RWPE1 (cell line): Measurements from ENCODE around the gene ARHGEF26.

ENCODE experiments used
- CTCF ChIA-PET: fragments of 350-600 bp; sonication (Branson Sonifier 250); formaldehyde crosslinking; extraction: SDS; loops from one replicate; lab custom pipeline; 2021; lab: Yijun Ruan, JAX
- POLR2A ChIA-PET: fragments of 400-600 bp; formaldehyde crosslinking; extraction: SDS; loops from one replicate; lab custom pipeline; 2020; ENCODE audit warnings: antibody characterized with exemption; ENCODE audit not compliant: low non-redundant PET; lab: Yijun Ruan, JAX
- DNase-seq: peaks from one replicate; pipeline ENCODE4 v3.0.0; 2012; ENCODE audit warnings: low spot score
- H3K27ac ChIP-seq: fragments of 450-650 bp; 2 replicates; pipeline ENCODE4 v1.5.1; 2017
- CTCF ChIP-seq: fragments of 450-650 bp; conservative IDR thresholded peaks from 2 replicates; pipeline ENCODE4 v1.5.1; 2017; ENCODE audit warnings: low read depth, mild to moderate bottlenecking

Gene ARHGEF26

GRCh38 chr3:154143873-154144272 is 22.7 kb downstream of the ARHGEF26 start:
- no peak overlapping the region for H3K27ac ChIP-seq
- TF ChIP-seq CTCF, result no peak
- ChIA-PET POLR2A (no interaction called here), CTCF (no interaction called here)
- DNase-seq, result no peak

- DNase-seq, result no peak
- POLR2A ChIA-PET, result no interaction called here
- CTCF ChIA-PET, result no interaction called here
These were observed 23.8 kb downstream of the ARHGEF26 start for GRCh38 chr3:154144825-154145465.

GRCh38 chr3:154148541-154148940 is 27.4 kb downstream of the ARHGEF26 start:
- POLR2A ChIA-PET, result no interaction called here
- no peak overlapping the region for H3K27ac ChIP-seq
- no peak for DNase-seq
- no peak for TF ChIP-seq CTCF
- CTCF ChIA-PET, result interaction anchor here (0.6 kb wide), 1 partner anchor 12 kb away, joined by 4 read pairs; no protein-coding TSS in a partner anchor

More at GRCh38 chr3:154144825-154145465, 23.8 kb downstream of the ARHGEF26 start:
- no peak for TF ChIP-seq CTCF
- no peak overlapping the region for H3K27ac ChIP-seq

GRCh38 chr3:154149286-154149685 is 28.1 kb downstream of the ARHGEF26 start:
- ChIA-PET CTCF (no interaction called here), POLR2A (no interaction called here)
- DNase-seq, result no peak
- no peak overlapping the region for H3K27ac ChIP-seq
- no peak for TF ChIP-seq CTCF

- POLR2A ChIA-PET, result no interaction called here
- no peak for TF ChIP-seq CTCF
- H3K27ac ChIP-seq, result no peak overlapping the region
- CTCF ChIA-PET, result no interaction called here
- no peak for DNase-seq
These were observed 30.8 kb downstream of the ARHGEF26 start for GRCh38 chr3:154151969-154152368.

GRCh38 chr3:154152741-154153140 is 31.6 kb downstream of the ARHGEF26 start:
- TF ChIP-seq CTCF, result no peak
- ChIA-PET CTCF (no interaction called here), POLR2A (no interaction called here)
- H3K27ac ChIP-seq, result no peak overlapping the region
- DNase-seq, result no peak
